NCI-H1436 treated with DMSO at 0.1 percent for 48 hours (cell line): Measurements from ENCODE around the gene C9orf57.
"Not testable (repeated sequence)": the region's sequence is repeated elsewhere in the genome, so short reads cannot be mapped to it uniquely, and the experiment has no call there.

Source experiments
- DNase-seq: peaks from one replicate; lab custom pipeline; 2025; lab: John Stamatoyannopoulos, UW

Gene C9orf57

GRCh38 chr9:72023596-72023995, 36.8 kb downstream of the C9orf57 start:
- no peak for DNase-seq

GRCh38 chr9:72022841-72023240, 37.6 kb downstream of the C9orf57 start:
- DNase-seq: no peak

- no peak for DNase-seq
Measured at GRCh38 chr9:72013292-72013760, 47.1 kb downstream of the C9orf57 start.

GRCh38 chr9:72012646-72013045, 47.8 kb downstream of the C9orf57 start:
- DNase-seq: no peak

- not testable (repeated sequence) for DNase-seq
Measured at GRCh38 chr9:72007726-72008125, 52.7 kb downstream of the C9orf57 start.

- DNase-seq: no peak
Measured at GRCh38 chr9:72006501-72006900, 53.9 kb downstream of the C9orf57 start.

GRCh38 chr9:72005451-72005850, 55.0 kb downstream of the C9orf57 start:
- no peak for DNase-seq
